Calu3 (cell line): ENCODE data around the gene TMEM237. TPM values are rescaled to one million over a fixed set of nuclear protein-coding genes. Genes with fewer than 3 reads are reported as not detected.

Experiments used
- BruUV-seq: library from RNA; stranded (reverse); fragments of 400-500 nt; replicated peaks from 2 replicates; lab custom pipeline; 2021; lab: Mats Ljungman, UMichigan
- CTCF ChIA-PET: fragments of 300-600 bp; sonication (Branson Sonifier 250); formaldehyde crosslinking; loops from one replicate; lab custom pipeline; 2022; ENCODE audit warnings: antibody characterized with exemption; lab: Charles Lee
- DNase-seq: peaks from one replicate; pipeline ENCODE4 v3.0.0; 2022
- H3K27ac Mint-ChIP-seq: one replicate; pipeline ENCODE4 v1.8.0; 2022; ENCODE audit warnings: mixed read lengths; ENCODE audit not compliant: unreplicated experiment
- H3K27me3 Mint-ChIP-seq: one replicate; pipeline ENCODE4 v1.8.0; 2022; ENCODE audit warnings: mixed read lengths; ENCODE audit not compliant: unreplicated experiment
- H3K36me3 Mint-ChIP-seq: one replicate; pipeline ENCODE4 v1.8.0; 2022; ENCODE audit warnings: mild to moderate bottlenecking, moderate library complexity, mixed read lengths; ENCODE audit not compliant: insufficient read depth, unreplicated experiment
- H3K4me1 Mint-ChIP-seq: one replicate; pipeline ENCODE4 v1.8.0; 2022; ENCODE audit warnings: mild to moderate bottlenecking, low read depth, mixed read lengths; ENCODE audit not compliant: unreplicated experiment
- H3K4me3 Mint-ChIP-seq: one replicate; pipeline ENCODE4 v1.8.0; 2022; ENCODE audit warnings: mild to moderate bottlenecking, low read depth, moderate library complexity, mixed read lengths; ENCODE audit not compliant: unreplicated experiment
- H3K9me3 Mint-ChIP-seq: one replicate; pipeline ENCODE4 v1.8.0; 2022; ENCODE audit warnings: low read depth, mixed read lengths; ENCODE audit not compliant: unreplicated experiment
- intact Hi-C: fragments of 100-400 bp; cut with micrococcal nuclease; formaldehyde crosslinking; loops from one replicate; pipeline ENCODE4 v1.10.0; 2022; ENCODE audit not compliant: unreplicated experiment
- total RNA-seq: library from RNA; stranded (reverse); gene quantifications from 2 replicates; pipeline ENCODE4 v1.2.3, GENCODE V29; 2022
- TF ChIP-seq, protein P1 (sequence below): fragments of 200-600 bp; IDR thresholded peaks from one replicate; pipeline ENCODE4 v1.8.0; 2022; ENCODE audit warnings: antibody characterized with exemption; ENCODE audit not compliant: unreplicated experiment

The TMEM237 gene
- total RNA-seq, 1 experiment from 2014 or later = 27.1 TPM

GRCh38 chr2:201579536-201579935 is 63.8 kb downstream of the TMEM237 start:
- TF ChIP-seq, protein P1, sequence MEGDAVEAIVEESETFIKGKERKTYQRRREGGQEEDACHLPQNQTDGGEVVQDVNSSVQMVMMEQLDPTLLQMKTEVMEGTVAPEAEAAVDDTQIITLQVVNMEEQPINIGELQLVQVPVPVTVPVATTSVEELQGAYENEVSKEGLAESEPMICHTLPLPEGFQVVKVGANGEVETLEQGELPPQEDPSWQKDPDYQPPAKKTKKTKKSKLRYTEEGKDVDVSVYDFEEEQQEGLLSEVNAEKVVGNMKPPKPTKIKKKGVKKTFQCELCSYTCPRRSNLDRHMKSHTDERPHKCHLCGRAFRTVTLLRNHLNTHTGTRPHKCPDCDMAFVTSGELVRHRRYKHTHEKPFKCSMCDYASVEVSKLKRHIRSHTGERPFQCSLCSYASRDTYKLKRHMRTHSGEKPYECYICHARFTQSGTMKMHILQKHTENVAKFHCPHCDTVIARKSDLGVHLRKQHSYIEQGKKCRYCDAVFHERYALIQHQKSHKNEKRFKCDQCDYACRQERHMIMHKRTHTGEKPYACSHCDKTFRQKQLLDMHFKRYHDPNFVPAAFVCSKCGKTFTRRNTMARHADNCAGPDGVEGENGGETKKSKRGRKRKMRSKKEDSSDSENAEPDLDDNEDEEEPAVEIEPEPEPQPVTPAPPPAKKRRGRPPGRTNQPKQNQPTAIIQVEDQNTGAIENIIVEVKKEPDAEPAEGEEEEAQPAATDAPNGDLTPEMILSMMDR = no peak
- Mint-ChIP-seq H3K27ac (no peak overlapping the region), H3K36me3 (no peaks in the 10 kb centered on the region), H3K9me3 (no peaks in the 10 kb centered on the region), H3K4me3 (no peak overlapping the region), H3K27me3 (no peaks in the 10 kb centered on the region), H3K4me1 (peaks cover 14% of the 10 kb centered on the region)
- CTCF ChIA-PET = interaction anchor here (0.6 kb wide), 1 partner anchor 536 kb away, joined by 6 read pairs; no protein-coding TSS in a partner anchor
- DNase-seq = no peak
- BruUV-seq = no TSS peak
- intact Hi-C loops = no loop called here

DNA sequence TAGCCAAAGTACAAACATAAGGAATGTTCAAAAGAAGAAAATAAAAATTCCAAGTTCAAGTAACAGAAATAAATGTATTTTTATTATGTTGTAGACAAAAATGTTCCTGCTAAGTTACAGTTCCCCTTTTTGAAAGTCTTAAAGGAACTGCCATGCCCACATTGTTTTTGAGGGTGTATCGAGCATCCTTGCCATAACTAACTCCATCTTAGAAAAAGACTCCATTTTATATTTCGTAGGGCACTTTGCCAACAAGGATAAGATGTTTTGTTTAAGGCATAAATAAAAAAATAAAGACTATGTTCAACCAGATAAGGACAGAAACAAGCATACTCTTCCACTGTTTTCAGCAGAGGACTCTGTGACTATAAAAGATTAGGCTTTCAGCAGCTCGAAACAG is 67.3 kb downstream of the TMEM237 start:
- BruUV-seq = no TSS peak

GRCh38 chr2:201574766-201575165 is 68.5 kb downstream of the TMEM237 start:
- Mint-ChIP-seq H3K4me3 (no peak overlapping the region), H3K27ac (no peak overlapping the region), H3K27me3 (no peaks in the 10 kb centered on the region), H3K4me1 (peaks cover 3% of the 10 kb centered on the region), H3K9me3 (no peaks in the 10 kb centered on the region), H3K36me3 (no peaks in the 10 kb centered on the region)
- BruUV-seq = no TSS peak
- TF ChIP-seq, protein P1 = no peak
- DNase-seq = no peak
- CTCF ChIA-PET = no interaction called here
- intact Hi-C loops = no loop called here

More for the DNA sequence above, 67.3 kb downstream of the TMEM237 start:
- Mint-ChIP-seq H3K27me3 (no peaks in the 10 kb centered on the region), H3K4me3 (no peak overlapping the region), H3K27ac (no peak overlapping the region), H3K4me1 (peaks cover 14% of the 10 kb centered on the region), H3K9me3 (no peaks in the 10 kb centered on the region), H3K36me3 (no peaks in the 10 kb centered on the region)
- intact Hi-C loops = no loop called here
- TF ChIP-seq, protein P1 = no peak
- DNase-seq = no peak
- CTCF ChIA-PET = no interaction called here

GRCh38 chr2:201572846-201573508 is 70.3 kb downstream of the TMEM237 start:
- Mint-ChIP-seq H3K27ac (no peak overlapping the region), H3K4me3 (no peak overlapping the region), H3K9me3 (no peaks in the 10 kb centered on the region), H3K27me3 (no peaks in the 10 kb centered on the region), H3K4me1 (no peaks in the 10 kb centered on the region), H3K36me3 (no peaks in the 10 kb centered on the region)
- DNase-seq = no peak
- intact Hi-C loops = no loop called here
- no TSS peak for BruUV-seq
- CTCF ChIA-PET = interaction anchor here (0.8 kb wide), 1 partner anchor 34 kb away, joined by 3 read pairs; no protein-coding TSS in a partner anchor
- TF ChIP-seq, protein P1 = no peak

Other genes with a start within 250 kb of the TMEM237 start
- 24.4 TPM in 2 replicates for gene TRAK2, start 192.0 kb downstream of the TMEM237 start, total RNA-seq
- 19.0 and 19.8 TPM in 2 replicates for gene STRADB, start 191.8 kb downstream of the TMEM237 start, total RNA-seq
- 0.44 TPM in 1 of 2 replicates, not detected in the other for gene MPP4, start 55.1 kb upstream of the TMEM237 start, total RNA-seq
- gene ALS2, start 137.4 kb upstream of the TMEM237 start, total RNA-seq = 25.4 and 29.0 TPM in 2 replicates
- not detected in 2 replicates for gene CDK15, start 163.0 kb upstream of the TMEM237 start, total RNA-seq